IMR-90 (cell line): ENCODE results near the gene RALGAPA2. TPM values are rescaled to one million over a fixed set of nuclear protein-coding genes. Genes with fewer than 3 reads are reported as not detected.

ENCODE experiments used
- ATAC-seq: fragments of 200-7000 bp; cut with Tn5 transposase; 2 replicates; pipeline ENCODE4 v1.9.1; 2020; ENCODE audit warnings: low read depth, mild to moderate bottlenecking, moderate library complexity
- BruUV-seq: library from RNA; stranded (reverse); fragments of 400-500 nt; replicated peaks from 2 replicates; lab custom pipeline; 2021; lab: Mats Ljungman, UMichigan
- CTCF ChIA-PET: fragments of 300-600 bp; formaldehyde crosslinking; extraction: SDS; loops from one replicate; lab custom pipeline; 2021; ENCODE audit warnings: antibody characterized with exemption; lab: Yijun Ruan, JAX
- POLR2A ChIA-PET: fragments of 300-600 bp; sonication (Branson Sonifier 250); formaldehyde crosslinking; loops from one replicate; lab custom pipeline; 2022; ENCODE audit warnings: antibody characterized with exemption; ENCODE audit not compliant: unreplicated experiment; lab: Charles Lee
- DNase-seq: peaks from one replicate; pipeline ENCODE4 v3.0.0; 2013
- H2AFZ ChIP-seq: replicated peaks from 2 replicates; pipeline ENCODE3; 2013; ENCODE audit warnings: low read length, mild to moderate bottlenecking; ENCODE audit not compliant: poor library complexity
- H2AK5ac ChIP-seq: 2 replicates; pipeline ENCODE4 v1.6.1; 2013; ENCODE audit warnings: low read depth, low read length, inconsistent platforms
- H2AK9ac ChIP-seq: replicated peaks from 2 replicates; pipeline ENCODE3; 2013; ENCODE audit warnings: mild to moderate bottlenecking, low read depth, low read length, moderate library complexity; ENCODE audit not compliant: poor library complexity
- H2BK120ac ChIP-seq: 2 replicates; pipeline ENCODE4 v1.6.1; 2013; ENCODE audit warnings: low read depth, low read length, inconsistent platforms
- H2BK15ac ChIP-seq: 3 replicates; pipeline ENCODE4 v1.6.1; 2013; ENCODE audit warnings: low read depth, low read length, inconsistent platforms
- H2BK20ac ChIP-seq: 2 replicates; pipeline ENCODE4 v1.6.1; 2013; ENCODE audit warnings: low read depth, mild to moderate bottlenecking, inconsistent platforms, low read length, moderate library complexity
- H2BK5ac ChIP-seq: 2 replicates; pipeline ENCODE4 v1.6.1; 2013; ENCODE audit warnings: mild to moderate bottlenecking, low read depth, low read length, inconsistent platforms; ENCODE audit not compliant: poor library complexity, severe bottlenecking
- H3K14ac ChIP-seq: replicated peaks from 2 replicates; pipeline ENCODE4 v1.6.1; 2013; ENCODE audit warnings: low read depth, low read length, inconsistent platforms
- H3K18ac ChIP-seq: 2 replicates; pipeline ENCODE4 v1.6.1; 2013; ENCODE audit warnings: low read depth, low read length, control low read depth
- H3K23ac ChIP-seq: 2 replicates; pipeline ENCODE4 v1.6.1; 2013; ENCODE audit warnings: low read depth, low read length, inconsistent platforms
- H3K27ac ChIP-seq: 2 replicates; pipeline ENCODE4 v1.5.1; 2013; ENCODE audit warnings: mild to moderate bottlenecking, control low read depth, low read length; ENCODE audit not compliant: insufficient read depth
- H3K27me3 ChIP-seq: 2 replicates; pipeline ENCODE4 v1.6.1; 2013; ENCODE audit warnings: low read length; ENCODE audit not compliant: control insufficient read depth, insufficient read depth
- H3K36me3 ChIP-seq: 2 replicates; pipeline ENCODE4 v1.6.1; 2013; ENCODE audit warnings: low read length, mixed read lengths; ENCODE audit not compliant: control insufficient read depth, insufficient read depth
- H3K4ac ChIP-seq: 2 replicates; pipeline ENCODE4 v1.6.1; 2013; ENCODE audit warnings: low read depth, low read length, inconsistent platforms
- H3K4me1 ChIP-seq: 2 replicates; pipeline ENCODE4 v1.6.1; 2013; ENCODE audit warnings: low read length, mixed read lengths; ENCODE audit not compliant: control insufficient read depth, insufficient read depth
- H3K4me2 ChIP-seq: 2 replicates; pipeline ENCODE4 v1.6.1; 2013; ENCODE audit warnings: low read depth, mild to moderate bottlenecking, control low read depth, low read length, moderate library complexity
- H3K4me3 ChIP-seq: 2 replicates; pipeline ENCODE4 v1.5.1; 2013; ENCODE audit warnings: low read depth, mild to moderate bottlenecking, control low read depth, low read length, moderate library complexity; ENCODE audit not compliant: insufficient read depth
- H3K56ac ChIP-seq: 2 replicates; pipeline ENCODE4 v1.6.1; 2013; ENCODE audit warnings: low read length, inconsistent platforms; ENCODE audit not compliant: insufficient read depth; ENCODE audit errors: extremely low read depth
- H3K79me1 ChIP-seq, 2 experiments: 2 replicates each; pipeline ENCODE4 v1.6.1; 2013; ENCODE audit warnings: low read length in 2 of 2, inconsistent platforms in 1 of 2, low read depth in 1 of 2
- H3K9ac ChIP-seq: 2 replicates; pipeline ENCODE4 v1.6.1; 2013; ENCODE audit warnings: low read depth, low read length, control low read depth
- H3K9me1 ChIP-seq: 2 replicates; pipeline ENCODE4 v1.6.1; 2013; ENCODE audit warnings: low read length, inconsistent platforms; ENCODE audit not compliant: insufficient read depth
- H3K9me3 ChIP-seq: 2 replicates; pipeline ENCODE4 v1.6.1; 2013; ENCODE audit warnings: low read length; ENCODE audit not compliant: control insufficient read depth, insufficient read depth
- H4K20me1 ChIP-seq: 2 replicates; pipeline ENCODE4 v1.6.1; 2013; ENCODE audit warnings: low read length, inconsistent platforms; ENCODE audit not compliant: insufficient read depth
- H4K5ac ChIP-seq: 2 replicates; pipeline ENCODE4 v1.6.1; 2013; ENCODE audit warnings: mild to moderate bottlenecking, low read depth, low read length, control low read depth
- H4K8ac ChIP-seq, 2 experiments: 2 replicates each; pipeline ENCODE4 v1.6.1; 2013; ENCODE audit warnings: low read depth in 2 of 2, low read length in 2 of 2, control low read depth in 1 of 2, inconsistent platforms in 1 of 2
- H4K91ac ChIP-seq: 2 replicates; pipeline ENCODE4 v1.6.1; 2013; ENCODE audit warnings: low read depth, low read length, inconsistent platforms; ENCODE audit not compliant: insufficient read depth
- BHLHE40 ChIP-seq: fragments of 150-350 bp; IDR thresholded peaks from 2 replicates; pipeline ENCODE4 v1.6.1; 2016; ENCODE audit warnings: mild to moderate bottlenecking, low read depth, low read length
- CEBPB ChIP-seq: IDR thresholded peaks from 2 replicates; pipeline ENCODE4 v1.6.1; 2012; ENCODE audit warnings: low read depth, low read length, improper control_type of control experiment
- CHD1 ChIP-seq: IDR thresholded peaks from 2 replicates; pipeline ENCODE4 v1.6.1; 2012; ENCODE audit warnings: low read depth, low read length, improper control_type of control experiment
- FOS ChIP-seq: fragments of 150-350 bp; IDR thresholded peaks from 2 replicates; pipeline ENCODE4 v1.6.1; 2016; ENCODE audit warnings: low read depth, low read length
- MAFK ChIP-seq: IDR thresholded peaks from 2 replicates; pipeline ENCODE4 v1.6.1; 2012; ENCODE audit warnings: low read depth, low read length, improper control_type of control experiment
- MXI1 ChIP-seq: IDR thresholded peaks from 2 replicates; pipeline ENCODE4 v1.6.1; 2012; ENCODE audit warnings: low read depth, mild to moderate bottlenecking, low read length, moderate library complexity, borderline replicate concordance
- NFE2L2 ChIP-seq: fragments of 150-350 bp; IDR thresholded peaks from 2 replicates; pipeline ENCODE4 v1.6.1; 2016; ENCODE audit warnings: low read depth, mild to moderate bottlenecking, low read length
- POLR2A ChIP-seq: IDR thresholded peaks from 2 replicates; pipeline ENCODE4 v1.6.1; 2012; ENCODE audit warnings: mild to moderate bottlenecking, low read depth, low read length
- RAD21 ChIP-seq: IDR thresholded peaks from 2 replicates; pipeline ENCODE4 v1.6.1; 2012; ENCODE audit warnings: low read length, improper control_type of control experiment
- RCOR1 ChIP-seq: IDR thresholded peaks from 2 replicates; pipeline ENCODE4 v1.6.1; 2012; ENCODE audit warnings: mild to moderate bottlenecking, low read length, improper control_type of control experiment; ENCODE audit not compliant: insufficient replicate concordance
- RFX5 ChIP-seq: IDR thresholded peaks from 2 replicates; pipeline ENCODE4 v1.8.0; 2012; ENCODE audit warnings: low read depth, mild to moderate bottlenecking, low read length, moderate library complexity
- SMC3 ChIP-seq: fragments of 150-350 bp; IDR thresholded peaks from 2 replicates; pipeline ENCODE4 v1.6.1; 2016; ENCODE audit warnings: low read depth, mild to moderate bottlenecking, antibody characterized with exemption, low read length, moderate library complexity
- WGBS, 2 experiments: methylation state at CpG; one replicate each; pipeline versions ENCODE4 v1.1.5 to v1.1.7; 2013; ENCODE audit warnings: missing lambda C conversion rate in 2 of 2; ENCODE audit not compliant: insufficient read length in 1 of 2; ENCODE audit errors: extremely low coverage in 2 of 2; 5-methylcytosine and 5-hydroxymethylcytosine counted together
- dilution Hi-C: fragments of 300-500 bp; cut with HindIII; formaldehyde crosslinking; loops from one replicate; pipeline ENCODE4 v1.14.3; 2018; ENCODE audit warnings: low sequenced_read_pairs; ENCODE audit not compliant: unreplicated experiment
- in situ Hi-C: fragments of 300-500 bp; cut with MboI; formaldehyde crosslinking; loops from 3 replicates; pipeline ENCODE4 v1.14.3; 2019; ENCODE audit warnings: low sequenced_read_pairs, inconsistent platforms, mixed read lengths
- intact Hi-C: fragments of 100-400 bp; cut with micrococcal nuclease; formaldehyde crosslinking; loops from 2 replicates; pipeline ENCODE4 v1.10.0; 2022
- polyA plus RNA-seq, 3 experiments: library from polyadenylated mRNA; depleted of rRNA; stranded (reverse); fragments of >200 nt; gene quantifications; 2 replicates each; pipeline ENCODE4 v1.2.3, GENCODE V29; 2012; ENCODE audit warnings: low replicate concordance in 1 of 3
- total RNA-seq: library from RNA; depleted of rRNA; stranded (reverse); fragments of >200 nt; gene quantifications from 2 replicates; pipeline ENCODE4 v1.2.3, GENCODE V29; 2012
- TF ChIP-seq, protein P1 (sequence below): fragments of 150-350 bp; IDR thresholded peaks from 2 replicates; pipeline ENCODE4 v1.6.1; 2016; ENCODE audit warnings: low read depth, mild to moderate bottlenecking, low read length, moderate library complexity, borderline replicate concordance
- TF ChIP-seq, protein P2 (sequence below): conservative IDR thresholded peaks from 2 replicates; pipeline ENCODE4 v1.5.1; 2012; ENCODE audit warnings: mild to moderate bottlenecking, low read depth, low read length, improper control_type of control experiment

RALGAPA2 gene
- total and polyA plus RNA-seq, 2 of the 4 experiments (the other 2 are of a cell fraction), result 1.3 to 3.9 TPM

DNA sequence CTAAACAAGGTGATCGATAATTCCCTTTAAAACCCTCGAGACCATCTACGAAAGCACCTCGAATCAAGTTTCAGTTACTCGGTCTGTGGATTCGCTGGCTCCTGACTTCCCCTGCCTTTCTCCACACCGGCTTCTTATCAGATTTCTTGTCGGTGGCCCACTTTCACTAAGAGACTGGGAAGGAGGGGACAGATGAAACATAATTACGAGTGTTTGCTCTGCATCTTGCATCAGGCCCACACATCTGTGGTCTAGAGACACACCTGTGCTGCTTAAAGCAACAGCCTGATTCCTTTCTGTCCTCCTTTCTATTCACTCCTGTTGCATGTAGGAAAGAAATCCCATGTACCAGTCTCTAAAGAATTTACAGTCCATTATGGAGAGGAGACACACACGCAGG lies 306.8 kb downstream of the RALGAPA2 start:
- Histone ChIP-seq H4K20me1 (no peaks in the 10 kb centered on the region), H2BK5ac (no peak overlapping the region), H4K8ac (no peak overlapping the region), H3K4me3 (no peak overlapping the region), H3K9me1 (no peaks in the 10 kb centered on the region; the same call in 1 of the 2 replicates), H3K4me2 (no peak overlapping the region), H4K91ac (no peak overlapping the region), H2AK5ac (no peak overlapping the region), H4K5ac (no peak overlapping the region), H3K18ac (no peak overlapping the region), H2AFZ (no peak overlapping the region), H3K27me3 (no peaks in the 10 kb centered on the region; the same call in none of the 2 replicates), H3K27ac (no peak overlapping the region), H3K36me3 (no peaks in the 10 kb centered on the region), H2BK20ac (no peak overlapping the region), H3K79me1 (no peaks in the 10 kb centered on the region), H2BK15ac (no peak overlapping the region), H3K4ac (no peak overlapping the region), H3K9ac (no peak overlapping the region), H2AK9ac (no peak overlapping the region), H2BK120ac (no peak overlapping the region), H3K9me3 (no peaks in the 10 kb centered on the region), H3K56ac (no peak overlapping the region), H3K14ac (no peak overlapping the region), H3K4me1 (no peaks in the 10 kb centered on the region), H3K23ac (no peak overlapping the region)
- ChIA-PET POLR2A (no interaction called here), CTCF (no interaction called here)
- in situ Hi-C loops (no loop called here), dilution Hi-C loops (no loop called here), intact Hi-C loops (no loop called here)
- no CpG with 5 or more reads among the region's 10 CpGs for WGBS, 2 experiments
- BruUV-seq, result no TSS peak
- TF ChIP-seq POLR2A (no peak), BHLHE40 (no peak), SMC3 (no peak), NFE2L2 (no peak), MAFK (no peak), CEBPB (no peak), RCOR1 (no peak), MXI1 (no peak), FOS (no peak), CHD1 (no peak), RAD21 (no peak), RFX5 (no peak)
- TF ChIP-seq, protein P1, sequence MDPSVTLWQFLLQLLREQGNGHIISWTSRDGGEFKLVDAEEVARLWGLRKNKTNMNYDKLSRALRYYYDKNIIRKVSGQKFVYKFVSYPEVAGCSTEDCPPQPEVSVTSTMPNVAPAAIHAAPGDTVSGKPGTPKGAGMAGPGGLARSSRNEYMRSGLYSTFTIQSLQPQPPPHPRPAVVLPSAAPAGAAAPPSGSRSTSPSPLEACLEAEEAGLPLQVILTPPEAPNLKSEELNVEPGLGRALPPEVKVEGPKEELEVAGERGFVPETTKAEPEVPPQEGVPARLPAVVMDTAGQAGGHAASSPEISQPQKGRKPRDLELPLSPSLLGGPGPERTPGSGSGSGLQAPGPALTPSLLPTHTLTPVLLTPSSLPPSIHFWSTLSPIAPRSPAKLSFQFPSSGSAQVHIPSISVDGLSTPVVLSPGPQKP, result no peak
- TF ChIP-seq, protein P2, sequence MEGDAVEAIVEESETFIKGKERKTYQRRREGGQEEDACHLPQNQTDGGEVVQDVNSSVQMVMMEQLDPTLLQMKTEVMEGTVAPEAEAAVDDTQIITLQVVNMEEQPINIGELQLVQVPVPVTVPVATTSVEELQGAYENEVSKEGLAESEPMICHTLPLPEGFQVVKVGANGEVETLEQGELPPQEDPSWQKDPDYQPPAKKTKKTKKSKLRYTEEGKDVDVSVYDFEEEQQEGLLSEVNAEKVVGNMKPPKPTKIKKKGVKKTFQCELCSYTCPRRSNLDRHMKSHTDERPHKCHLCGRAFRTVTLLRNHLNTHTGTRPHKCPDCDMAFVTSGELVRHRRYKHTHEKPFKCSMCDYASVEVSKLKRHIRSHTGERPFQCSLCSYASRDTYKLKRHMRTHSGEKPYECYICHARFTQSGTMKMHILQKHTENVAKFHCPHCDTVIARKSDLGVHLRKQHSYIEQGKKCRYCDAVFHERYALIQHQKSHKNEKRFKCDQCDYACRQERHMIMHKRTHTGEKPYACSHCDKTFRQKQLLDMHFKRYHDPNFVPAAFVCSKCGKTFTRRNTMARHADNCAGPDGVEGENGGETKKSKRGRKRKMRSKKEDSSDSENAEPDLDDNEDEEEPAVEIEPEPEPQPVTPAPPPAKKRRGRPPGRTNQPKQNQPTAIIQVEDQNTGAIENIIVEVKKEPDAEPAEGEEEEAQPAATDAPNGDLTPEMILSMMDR, result no peak
- DNase-seq, result no peak
- ATAC-seq, result no peak
